ENCODE results near the gene ARPC5L. TPM values are rescaled to one million over a fixed set of nuclear protein-coding genes. Genes with fewer than 3 reads are reported as not detected.

The ARPC5L gene
- total RNA-seq, 1 experiment from 2014 or later, result 47.2 TPM

- DNase-seq (ENCODE audit: low spot score) (no peak), ATAC-seq (no peak)
- no peaks in the 10 kb centered on the region for H3K27me3 Mint-ChIP-seq (ENCODE audit: low read depth)
- ChIA-PET CTCF (interaction anchor here (0.7 to 1.0 kb wide), 2 partner anchors 31 to 32 kb away, joined by 3 to 5 read pairs; partner anchors contain the start of gene WDR38), POLR2A (no interaction called here)
- H3K36me3 Mint-ChIP-seq, result peaks cover 2% of the 10 kb centered on the region
- TF ChIP-seq NFATC4 (CRISPR knock-in tag; IDR thresholded peaks at IDR 0.05) (no peak), JUN (CRISPR knock-in tag; IDR thresholded peaks at IDR 0.05) (no peak), ESRRA (CRISPR knock-in tag; IDR thresholded peaks at IDR 0.05; ENCODE audit: borderline replicate concordance) (no peak), ARID4B (CRISPR knock-in tag; IDR thresholded peaks at IDR 0.05; ENCODE audit: borderline replicate concordance) (no peak), FOXP4 (CRISPR knock-in tag; IDR thresholded peaks at IDR 0.05) (no peak), NR2C2 (CRISPR knock-in tag; IDR thresholded peaks at IDR 0.05) (no peak), AFF4 (CRISPR knock-in tag; IDR thresholded peaks at IDR 0.05; ENCODE audit: borderline replicate concordance) (no peak), TEAD4 (CRISPR knock-in tag; IDR thresholded peaks at IDR 0.05) (no peak), ZMAT4 (CRISPR knock-in tag; IDR thresholded peaks at IDR 0.05) (no peak), NR1H2 (CRISPR knock-in tag; IDR thresholded peaks at IDR 0.05) (no peak), CDX4 (CRISPR knock-in tag; IDR thresholded peaks at IDR 0.05; ENCODE audit: borderline replicate concordance) (no peak), HMGXB4 (CRISPR knock-in tag; IDR thresholded peaks at IDR 0.05) (no peak), ATF1 (CRISPR knock-in tag; IDR thresholded peaks at IDR 0.05) (no peak), IRF1 (CRISPR knock-in tag; IDR thresholded peaks at IDR 0.05) (no peak), TCF7 (CRISPR knock-in tag; IDR thresholded peaks at IDR 0.05; ENCODE audit: low read depth) (no peak), MAX (CRISPR knock-in tag; IDR thresholded peaks at IDR 0.05) (no peak), FOXP1 (CRISPR knock-in tag; IDR thresholded peaks at IDR 0.05; ENCODE audit: borderline replicate concordance) (no peak), HMGA2 (CRISPR knock-in tag; IDR thresholded peaks at IDR 0.05) (no peak)
- peaks cover 37% of the 10 kb centered on the region for H3K4me1 Mint-ChIP-seq
- H3K9me3 Mint-ChIP-seq, result no peaks in the 10 kb centered on the region
- H3K27ac Mint-ChIP-seq, result peak overlapping the region; percentile 65; the same call in 1 of the 2 replicates
- no peak overlapping the region for H3K4me3 Mint-ChIP-seq
Observed at GRCh38 chr9:124884376-124884775, 22.4 kb downstream of the ARPC5L start.
